HG03135 (cell line): ENCODE data around the gene GAGE12F.
"Not testable (repeated sequence)": the region's sequence is repeated elsewhere in the genome, so short reads cannot be mapped to it uniquely, and the experiment has no call there.

Experiments
- ATAC-seq: cut with Tn5 transposase; IDR thresholded peaks from one replicate; pipeline ENCODE4 v1.9.1; 2021; ENCODE audit warnings: mild to moderate bottlenecking, moderate library complexity; ENCODE audit not compliant: unreplicated experiment

The GAGE12F gene

GRCh38 chrX:49560542-49560941, at the start of gene GAGE12F:
TSS of gene GAGE12F (plus strand) at chrX:49560842. CDS start at chrX:49561997, 1,155 bp downstream.
- not testable (repeated sequence) for ATAC-seq

GRCh38 chrX:49531877-49532276, 28.8 kb upstream of the GAGE12F start, which contains the start of gene GAGE12C:
TSS of gene GAGE12C (plus strand) at chrX:49532177. CDS start at chrX:49533332, 1,155 bp downstream.
- ATAC-seq, result not testable (repeated sequence)

GRCh38 chrX:49541433-49541832, 19.2 kb upstream of the GAGE12F start, which contains the start of gene GAGE12D:
TSS of gene GAGE12D (plus strand) at chrX:49541733. CDS start at chrX:49542888, 1,155 bp downstream.
- ATAC-seq, result not testable (repeated sequence)

GRCh38 chrX:49550989-49551388, 9.7 kb upstream of the GAGE12F start, which contains the start of gene GAGE12E:
TSS of gene GAGE12E (plus strand) at chrX:49551289. CDS start at chrX:49552444, 1,155 bp downstream.
- ATAC-seq, result not testable (repeated sequence)

- not testable (repeated sequence) for ATAC-seq
These were observed 8.1 kb downstream of the GAGE12F start for GRCh38 chrX:49568728-49569127.

- ATAC-seq, result not testable (repeated sequence)
These were observed 8.5 kb downstream of the GAGE12F start for GRCh38 chrX:49569152-49569551.

GRCh38 chrX:49570100-49570499, 9.5 kb downstream of the GAGE12F start, which contains the start of gene GAGE12G:
TSS of gene GAGE12G (plus strand) at chrX:49570400. CDS start at chrX:49571555, 1,155 bp downstream.
- not testable (repeated sequence) for ATAC-seq

- not testable (repeated sequence) for ATAC-seq
These were observed 19.0 kb downstream of the GAGE12F start, which contains the start of gene GAGE12H for GRCh38 chrX:49579649-49580048. TSS of gene GAGE12H (plus strand) at chrX:49579949. CDS start at chrX:49581104, 1,155 bp downstream.

GRCh38 chrX:49589196-49589595, 28.6 kb downstream of the GAGE12F start, which contains the start of gene GAGE2A:
TSS of gene GAGE2A (plus strand) at chrX:49589496. CDS start at chrX:49590651, 1,155 bp downstream.
- not testable (repeated sequence) for ATAC-seq

GRCh38 chrX:49589769-49590478, 29.3 kb downstream of the GAGE12F start:
- ATAC-seq, result not testable (repeated sequence)

- ATAC-seq, result not testable (repeated sequence)
These were observed 29.8 kb downstream of the GAGE12F start for GRCh38 chrX:49590488-49590887.

GRCh38 chrX:49598720-49599119, 38.1 kb downstream of the GAGE12F start, which contains the start of gene GAGE1:
TSS of gene GAGE1 (plus strand) at chrX:49599020. CDS start at chrX:49600175, 1,155 bp downstream.
- ATAC-seq, result not testable (repeated sequence)

- no peak for ATAC-seq
These were observed 50.2 kb downstream of the GAGE12F start for GRCh38 chrX:49610718-49611310.
